Frontal cortex (tissue), 4 donors: ENCODE results near the gene ARHGAP24. TPM values are rescaled to one million over a fixed set of nuclear protein-coding genes. Genes with fewer than 3 reads are reported as not detected.
"Not testable (repeated sequence)": the region's sequence is repeated elsewhere in the genome, so short reads cannot be mapped to it uniquely, and the experiment has no call there.

Experiments
- DNase-seq, 2 donors: peaks; one replicate each; pipeline ENCODE4 v3.0.0; 2012; ENCODE audit warnings: low spot score in 2 of 2
- FAIRE-seq: peaks from 2 replicates; lab custom pipeline; 2012; peaks lifted over from hg19 to GRCh38; lab: Jason Lieb, UNC
- total RNA-seq: library from RNA; depleted of rRNA; stranded (reverse); fragments of >200 nt; gene quantifications from one replicate; pipeline ENCODE4 v1.2.3, GENCODE V29; 2014
- donor health status: control.
- donor health status: control.
- donor health status: control.

ARHGAP24 gene
- total RNA-seq, 1 donor from 2014 or later: 1.6 TPM

DNA sequence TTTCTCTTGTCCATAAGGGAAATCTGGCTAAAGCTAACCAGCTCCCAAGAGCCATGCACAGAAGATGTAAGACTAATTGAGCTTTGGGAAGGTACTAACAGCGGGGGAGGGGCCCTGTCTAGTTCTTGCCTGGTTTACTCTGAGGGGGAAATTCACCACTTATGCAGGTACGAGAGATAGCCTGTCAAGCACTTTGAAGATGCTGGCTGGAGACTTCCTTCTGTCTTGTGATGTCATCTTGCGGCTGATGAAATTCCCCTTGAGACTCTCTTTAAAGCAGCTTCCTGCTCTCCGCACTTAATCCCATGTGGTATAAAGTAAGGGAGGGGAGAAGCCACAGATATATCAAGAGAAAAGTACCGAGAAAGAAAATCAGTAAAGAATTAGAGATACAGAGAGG lies 539.6 kb downstream of the ARHGAP24 start:
- FAIRE-seq: no peak
- DNase-seq: no peak

DNA sequence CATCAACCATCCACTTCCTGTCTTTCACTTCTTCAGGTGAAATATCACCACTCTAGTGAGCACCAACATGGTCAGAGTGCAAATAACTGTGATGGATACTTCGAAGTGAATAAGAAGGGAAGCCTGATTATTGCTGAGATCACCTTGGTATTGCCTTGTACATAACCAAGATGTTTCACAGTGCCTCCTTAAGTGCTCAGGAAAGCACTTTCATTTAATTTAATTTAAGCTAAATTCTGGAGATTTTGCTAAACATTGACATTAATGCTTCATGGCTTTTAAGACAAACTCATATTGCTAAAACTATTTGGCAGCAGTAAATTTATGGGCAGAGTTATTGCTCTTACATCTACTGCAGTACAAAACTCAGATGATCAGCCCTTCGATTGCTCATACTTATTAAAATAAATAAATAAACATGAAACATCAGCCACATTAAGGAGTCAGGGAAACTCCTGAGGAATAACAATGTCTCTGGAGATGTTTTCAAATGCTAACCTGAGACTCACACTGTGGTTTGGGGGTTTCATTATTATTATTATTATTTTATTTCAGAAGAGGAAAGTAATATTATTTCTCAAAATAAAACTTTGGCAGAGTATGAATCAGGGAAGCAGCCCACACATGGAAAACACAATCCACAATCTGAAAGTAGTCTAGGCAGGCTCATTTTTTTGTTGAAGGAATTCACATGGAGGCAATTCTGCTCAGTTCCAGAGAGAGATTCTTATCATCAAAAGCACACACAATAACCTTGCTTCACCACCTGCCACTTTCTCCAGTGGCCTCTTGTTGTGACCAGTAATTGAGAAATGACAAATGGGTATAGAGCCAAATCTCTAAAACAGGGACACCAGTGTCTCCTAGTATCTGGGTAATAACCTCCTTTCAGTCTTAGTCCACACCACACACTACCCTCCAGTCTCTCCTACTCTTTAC lies 540.7 kb downstream of the ARHGAP24 start:
- FAIRE-seq (no peak), DNase-seq (no peak)

DNA sequence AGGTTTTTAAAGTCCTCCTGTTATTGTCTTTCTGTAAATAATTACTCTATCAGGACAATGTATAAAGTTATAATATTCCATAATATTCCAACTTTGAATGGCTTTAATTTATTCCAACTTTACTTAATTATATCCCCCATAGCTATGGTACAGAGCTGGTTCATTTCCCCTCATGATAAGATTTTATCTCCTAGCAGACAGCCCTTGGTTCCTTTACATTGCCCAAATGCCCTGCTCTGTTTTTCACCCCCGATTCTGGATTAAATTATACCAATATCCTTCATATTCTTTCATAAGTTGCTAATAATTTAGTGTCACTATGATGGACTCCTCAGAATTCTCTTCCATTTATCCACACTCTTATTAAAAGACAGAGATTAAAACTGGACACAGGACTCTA lies 544.4 kb downstream of the ARHGAP24 start:
- FAIRE-seq (no peak), DNase-seq (no peak)

DNA sequence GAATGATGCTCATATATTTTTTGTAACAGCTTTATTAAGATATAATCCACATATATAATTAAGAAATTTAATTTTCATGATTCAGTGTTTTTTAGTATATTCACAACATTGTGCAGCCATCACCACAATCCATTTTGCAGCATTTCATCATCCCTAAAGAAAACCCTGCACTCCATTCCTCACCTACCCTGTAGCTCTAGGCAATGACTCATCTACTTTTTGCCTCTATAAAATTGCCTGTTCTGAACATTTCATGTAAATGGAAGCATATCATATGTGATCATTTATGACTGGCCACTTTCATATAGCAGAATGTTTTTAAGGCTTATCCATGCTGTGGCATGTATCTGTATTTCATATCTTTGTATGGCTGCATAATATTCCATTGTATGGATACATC lies 545.0 kb downstream of the ARHGAP24 start:
- FAIRE-seq: no peak
- DNase-seq: no peak

DNA sequence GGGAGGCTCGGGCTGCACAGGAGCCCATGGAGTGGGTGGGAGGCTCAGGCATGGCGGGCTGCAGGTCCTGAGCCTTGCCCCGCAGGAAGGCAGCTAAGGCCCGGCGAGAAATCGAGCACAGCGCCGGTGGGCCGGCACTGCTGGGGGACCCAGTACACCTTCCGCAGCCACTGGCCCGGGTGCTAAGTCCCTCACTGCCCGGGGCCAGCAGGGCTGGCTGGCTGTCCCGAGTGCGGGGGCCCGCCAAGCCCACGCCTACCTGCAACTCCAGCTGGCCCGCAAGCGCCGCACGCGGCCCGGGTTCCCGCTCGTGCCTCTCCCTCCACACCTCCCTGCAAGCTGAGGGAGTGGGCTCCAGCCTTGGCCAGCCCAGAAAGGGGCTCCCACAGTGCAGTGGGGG lies 546.7 kb downstream of the ARHGAP24 start:
- DNase-seq, FAIRE-seq: not testable (repeated sequence)

DNA sequence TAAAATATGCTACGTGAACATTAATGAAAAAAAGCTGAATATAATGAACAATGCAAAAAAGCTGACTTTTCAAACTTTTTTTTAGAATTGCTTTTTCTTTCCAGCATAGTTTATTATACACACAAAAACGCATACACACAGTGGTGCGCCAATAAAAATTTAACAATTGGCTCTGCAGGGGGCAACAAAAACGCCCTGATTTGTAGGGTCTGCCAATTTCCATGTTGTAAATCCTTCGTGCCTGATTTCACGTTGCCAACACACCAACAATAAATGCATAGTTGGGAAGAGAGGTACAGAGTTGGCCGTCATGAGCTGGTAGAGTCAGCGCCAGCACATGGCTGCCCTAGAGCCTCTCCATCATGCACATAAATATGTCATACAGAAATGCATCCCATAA lies 551.8 kb downstream of the ARHGAP24 start:
- DNase-seq (no peak), FAIRE-seq (no peak)

DNA sequence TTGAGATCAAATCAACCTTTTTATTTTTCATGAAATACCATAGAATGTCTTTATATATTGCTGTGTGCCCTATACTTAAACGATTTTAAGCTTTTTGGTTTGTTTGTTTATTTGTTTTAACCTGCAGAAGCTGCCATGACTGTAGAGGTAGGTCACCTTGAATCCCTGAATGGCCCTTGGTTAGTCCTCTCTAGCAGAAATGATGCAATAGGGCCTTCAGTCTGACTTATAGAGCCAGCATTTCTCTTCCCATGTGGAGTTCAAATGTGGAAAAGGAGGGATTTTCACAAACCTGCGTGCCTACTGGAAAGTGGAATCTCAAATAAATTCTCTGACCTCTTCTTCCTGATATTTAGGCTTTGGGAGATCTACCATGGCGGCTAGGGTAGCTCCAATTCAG lies 557.0 kb downstream of the ARHGAP24 start:
- DNase-seq: no peak
- FAIRE-seq: no peak

DNA sequence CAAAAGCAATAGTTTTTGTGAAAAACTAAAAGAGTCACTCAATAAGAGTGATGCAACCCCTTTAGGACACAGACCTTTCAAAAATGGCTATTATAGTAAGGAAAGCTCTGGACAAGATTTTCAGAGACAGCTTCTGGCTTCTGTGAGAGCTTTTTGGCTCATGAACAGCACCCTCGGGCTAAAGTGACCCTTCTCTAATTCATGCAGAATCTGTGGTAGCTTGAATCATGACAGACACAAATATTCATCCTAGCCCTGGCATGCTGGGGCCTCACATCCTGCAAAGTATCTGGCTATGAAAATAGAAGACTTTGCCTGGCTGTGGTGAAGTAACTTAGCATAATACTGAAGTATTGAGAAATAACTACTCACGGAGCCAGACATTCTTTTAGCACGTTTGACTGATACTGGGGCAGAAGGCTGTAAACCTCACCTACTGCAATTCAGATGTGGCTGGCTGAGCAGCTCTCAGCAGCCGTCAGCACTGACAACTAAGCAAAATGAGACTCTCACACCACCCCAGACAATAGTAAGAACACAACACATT lies 557.6 kb downstream of the ARHGAP24 start:
- FAIRE-seq (no peak), DNase-seq (no peak)

DNA sequence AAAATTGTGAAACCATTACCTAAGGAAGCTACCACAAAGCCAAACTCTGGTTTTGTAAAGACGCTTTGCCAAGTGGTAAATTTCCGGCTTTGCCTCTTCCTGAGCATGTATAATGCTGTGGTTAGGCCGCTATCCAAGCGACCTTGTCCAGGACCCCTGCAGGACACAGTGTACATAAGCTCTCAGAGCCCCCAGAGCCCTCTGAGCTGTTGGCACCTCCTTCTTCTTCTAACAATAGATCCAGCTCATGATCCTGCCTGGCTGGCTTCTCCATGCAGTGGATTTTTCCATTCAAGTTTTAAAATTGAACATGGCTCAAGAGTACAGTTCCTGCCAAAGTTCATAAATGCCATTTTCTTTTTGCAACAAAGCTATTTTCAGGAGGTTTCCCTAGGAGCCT lies 558.2 kb downstream of the ARHGAP24 start:
- DNase-seq (no peak), FAIRE-seq (no peak)

DNA sequence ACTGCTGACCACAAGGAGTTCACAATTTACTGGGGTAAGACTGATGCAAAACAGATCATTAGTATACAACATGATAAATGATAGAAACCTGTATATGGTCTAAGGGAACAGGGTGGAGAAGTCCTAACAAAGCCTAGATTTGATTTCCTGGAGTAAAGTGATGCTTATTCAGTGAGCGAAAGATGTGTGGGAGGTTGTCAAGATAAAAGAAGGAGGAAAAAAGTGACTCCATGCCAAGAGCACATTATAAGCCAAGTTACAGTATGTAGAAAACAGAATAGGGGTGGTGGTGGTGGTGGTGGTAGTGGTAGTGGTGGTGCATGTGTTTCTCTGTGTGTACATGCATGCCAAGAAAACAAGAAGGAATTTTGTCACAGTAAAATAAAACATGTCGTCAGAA lies 559.7 kb downstream of the ARHGAP24 start:
- FAIRE-seq (no peak), DNase-seq (no peak)

DNA sequence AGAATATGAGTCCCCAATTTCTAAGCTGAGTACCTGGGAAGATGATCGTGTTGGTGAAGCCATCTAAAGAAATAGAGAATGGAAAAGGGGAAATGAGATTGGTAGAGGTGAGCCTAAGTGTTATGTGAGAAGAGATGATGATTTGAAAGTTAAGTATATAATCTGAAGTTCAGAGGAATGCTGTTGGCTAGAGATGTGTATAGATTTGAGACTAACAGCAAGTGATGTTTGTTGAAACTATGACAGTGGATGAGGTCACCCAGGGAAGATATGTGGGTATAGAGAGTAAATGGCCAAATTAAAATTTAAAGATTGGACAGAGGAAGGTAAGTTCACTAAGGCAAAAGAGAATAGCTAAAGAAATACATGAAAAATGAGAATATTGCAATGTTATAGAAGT lies 560.7 kb downstream of the ARHGAP24 start:
- FAIRE-seq: no peak

DNA sequence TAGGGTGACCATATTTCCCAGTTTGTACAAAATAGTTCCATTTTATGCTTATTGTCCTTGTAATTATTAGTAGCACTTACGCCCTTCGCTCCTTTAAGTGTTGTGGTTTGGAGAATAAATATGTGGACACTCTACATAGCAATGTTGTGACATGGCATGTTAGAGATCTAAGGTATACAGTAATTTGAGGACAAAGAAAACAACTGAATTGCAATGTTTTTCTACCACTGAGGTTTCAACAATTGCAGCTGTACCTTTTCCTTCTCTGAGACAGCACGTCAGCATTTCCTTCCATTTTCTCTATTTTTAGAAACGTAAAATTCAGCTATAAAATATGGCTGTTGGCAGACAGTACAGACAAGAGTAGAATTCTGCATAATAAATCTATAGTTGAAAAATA lies 561.8 kb downstream of the ARHGAP24 start:
- FAIRE-seq (no peak), DNase-seq (no peak)

More for the DNA sequence above, 560.7 kb downstream of the ARHGAP24 start:
- no peak for DNase-seq

DNA sequence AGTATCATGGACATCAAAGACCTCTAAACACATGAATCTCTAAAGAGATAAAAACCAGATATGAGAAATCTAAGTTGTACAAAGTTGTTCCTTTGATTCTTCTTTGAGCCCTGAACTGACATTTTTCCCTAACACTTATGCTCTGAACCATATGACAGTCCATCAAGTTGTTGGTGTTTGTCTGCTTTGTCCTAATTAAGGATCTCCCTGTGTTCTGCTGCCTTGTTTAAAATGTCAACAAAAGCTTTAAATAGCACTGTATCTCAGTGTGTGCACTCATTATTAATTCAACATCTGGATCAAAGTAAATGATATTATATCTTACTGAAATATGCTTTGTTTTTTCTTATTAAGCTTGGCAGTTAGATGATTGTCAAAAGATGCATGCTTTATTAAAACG lies 563.1 kb downstream of the ARHGAP24 start:
- DNase-seq: no peak

DNA sequence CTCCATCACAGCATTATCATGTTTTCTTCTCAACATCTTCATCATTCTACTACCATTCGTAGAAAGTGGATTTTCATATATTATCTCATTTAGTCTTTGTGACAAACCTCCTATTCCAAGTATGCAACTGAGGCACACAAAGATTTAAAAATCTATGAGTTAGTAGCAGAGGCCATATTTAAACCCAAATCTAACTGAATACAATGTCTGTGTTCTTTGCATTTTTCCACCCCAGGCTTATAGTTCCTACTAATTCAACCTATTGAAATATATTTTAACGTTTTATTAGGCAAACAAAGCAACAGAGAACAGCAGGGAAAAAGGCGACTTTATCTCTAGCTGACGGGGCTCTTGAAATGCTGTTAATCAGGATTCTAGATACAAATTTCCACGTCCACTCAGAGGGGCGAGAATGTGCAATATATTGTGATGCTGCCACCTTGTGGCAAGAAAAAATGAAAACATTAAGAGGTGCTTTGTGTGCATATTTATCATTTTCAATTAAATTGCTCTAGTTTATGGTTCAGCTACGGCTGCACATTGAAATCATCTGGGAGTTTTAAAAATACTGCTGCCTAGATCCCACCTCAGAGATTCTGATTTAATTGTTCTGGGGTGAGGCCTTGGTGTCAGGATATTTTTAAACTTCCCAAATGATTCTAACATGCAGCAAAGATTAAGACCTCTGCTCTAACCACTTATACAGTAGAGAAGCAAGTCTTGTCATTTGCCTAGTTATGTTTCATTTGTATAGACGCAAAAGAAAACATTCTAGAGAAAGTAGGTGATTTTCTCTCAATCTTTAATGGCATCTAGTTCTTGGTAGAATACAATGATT lies 569.0 kb downstream of the ARHGAP24 start:
- FAIRE-seq: no peak
- DNase-seq: no peak

More for the DNA sequence above, 563.1 kb downstream of the ARHGAP24 start:
- no peak for FAIRE-seq

DNA sequence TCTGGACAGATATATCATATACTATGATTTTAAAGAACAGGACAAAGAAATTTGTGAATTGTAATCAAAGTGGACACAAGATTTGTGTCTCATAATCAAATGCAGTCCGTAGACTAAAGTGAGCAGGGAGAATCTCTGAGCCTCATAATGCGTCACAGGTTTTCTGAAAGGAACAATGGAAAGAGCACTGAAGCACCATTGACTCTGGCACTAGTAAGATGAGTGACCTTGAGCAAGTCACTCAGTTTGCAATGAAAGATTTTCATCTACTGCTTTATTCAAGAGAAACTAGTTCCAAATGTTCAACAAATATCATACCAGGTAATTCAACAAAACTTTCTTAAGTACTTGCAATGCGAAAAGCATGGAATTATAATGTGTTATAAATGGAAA lies 569.6 kb downstream of the ARHGAP24 start:
- FAIRE-seq: no peak
- DNase-seq: no peak

DNA sequence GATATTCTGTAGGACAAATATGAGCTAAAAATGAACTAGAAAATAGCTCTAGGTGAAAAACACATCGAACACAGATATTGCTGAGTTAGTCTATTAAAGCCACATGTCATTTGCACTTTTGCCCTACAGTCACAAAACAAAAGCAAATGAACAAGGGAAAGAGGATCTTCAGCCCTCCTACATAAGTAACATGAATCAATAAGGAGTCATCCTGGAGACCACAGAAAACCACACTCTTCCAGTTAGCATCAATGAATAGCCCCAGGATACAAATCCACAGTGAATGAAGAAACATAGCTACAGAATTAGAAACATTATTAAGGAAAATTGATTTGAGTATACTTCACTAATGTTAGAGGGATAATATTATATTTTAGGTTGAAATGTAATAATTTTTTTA lies 573.5 kb downstream of the ARHGAP24 start:
- DNase-seq: no peak
- FAIRE-seq: no peak

DNA sequence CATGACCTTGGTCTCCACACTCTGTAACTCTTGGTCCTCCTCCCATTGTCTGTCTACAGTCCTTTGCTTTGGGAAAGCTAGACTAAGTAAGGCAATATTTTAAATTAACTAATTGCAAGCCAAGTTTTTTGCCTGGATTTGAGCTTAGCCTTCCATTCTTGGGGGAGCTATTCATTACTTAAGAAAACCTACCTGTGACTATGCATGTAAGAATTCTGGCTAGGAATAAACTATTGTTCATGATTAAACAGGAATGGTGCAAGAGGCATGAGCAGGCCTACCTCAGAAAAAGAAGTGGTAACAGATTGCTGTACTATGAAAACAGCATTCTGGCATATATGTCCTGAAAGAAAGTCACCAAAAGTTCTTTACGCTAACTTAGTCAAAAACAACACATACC lies 575.5 kb downstream of the ARHGAP24 start:
- FAIRE-seq (no peak), DNase-seq (no peak)
